ENCODE measurements around the gene AOC3. TPM values are rescaled to one million over a fixed set of nuclear protein-coding genes. Genes with fewer than 3 reads are reported as not detected.

The AOC3 gene
- total RNA-seq, 1 experiment from 2014 or later, result 0.26 TPM

Small RNA genes within 50 kb of the gene (microRNA-seq; reads per million reads assigned to microRNA genes)
- gene MIR6781 (ENCODE audit: unreplicated experiment), result not detected

Other genes with a start within 250 kb of the AOC3 start
- 19.3 and 21.9 TPM in 2 replicates for gene RETREG3, start 241.8 kb upstream of the AOC3 start, total RNA-seq (2014; rRNA removed)
- gene TUBG1, start 241.5 kb upstream of the AOC3 start, total RNA-seq (2014; rRNA removed), result 97.2 and 114 TPM in 2 replicates
- gene TUBG2, start 191.9 kb upstream of the AOC3 start, total RNA-seq (2014; rRNA removed), result 6.0 and 7.1 TPM in 2 replicates
- 20.1 and 27.8 TPM in 2 replicates for gene PLEKHH3, start 174.2 kb upstream of the AOC3 start, total RNA-seq (2014; rRNA removed)
- 0.58 TPM in 1 of 2 replicates, not detected in the other for gene CCR10, start 169.4 kb upstream of the AOC3 start, total RNA-seq (2014; rRNA removed)
- gene CNTNAP1, start 168.7 kb upstream of the AOC3 start, total RNA-seq (2014; rRNA removed), result 4.6 and 6.6 TPM in 2 replicates
- 5.8 and 13.7 TPM in 2 replicates for gene EZH1, start 106.2 kb upstream of the AOC3 start, total RNA-seq (2014; rRNA removed)
- gene RAMP2, start 90.0 kb upstream of the AOC3 start, total RNA-seq (2014; rRNA removed), result not detected in 2 replicates
- gene VPS25, start 77.8 kb upstream of the AOC3 start, total RNA-seq (2014; rRNA removed), result 56.7 and 62.0 TPM in 2 replicates
- 13.0 and 17.4 TPM in 2 replicates for gene WNK4, start 70.6 kb upstream of the AOC3 start, total RNA-seq (2014; rRNA removed)
- 44.6 and 49.6 TPM in 2 replicates for gene COA3, start 52.5 kb upstream of the AOC3 start, total RNA-seq (2014; rRNA removed)
- not detected in 2 replicates for gene CNTD1, start 52.3 kb upstream of the AOC3 start, total RNA-seq (2014; rRNA removed)
- gene BECN1, start 26.9 kb upstream of the AOC3 start, total RNA-seq (2014; rRNA removed), result 84.0 and 93.7 TPM in 2 replicates
- gene PSME3, start 17.8 kb upstream of the AOC3 start, total RNA-seq (2014; rRNA removed), result 107 and 123 TPM in 2 replicates
- gene AOC2, start 6.6 kb upstream of the AOC3 start, total RNA-seq (2014; rRNA removed), result 0.63 and 1.4 TPM in 2 replicates
- gene G6PC1, start 49.6 kb downstream of the AOC3 start, total RNA-seq (2014; rRNA removed), result not detected in 2 replicates
- 32.5 and 34.7 TPM in 2 replicates for gene AARSD1, start 113.3 kb downstream of the AOC3 start, total RNA-seq (2014; rRNA removed)
- 0.52 and 0.55 TPM in 2 replicates for gene PTGES3L, start 128.9 kb downstream of the AOC3 start, total RNA-seq (2014; rRNA removed)
- gene RUNDC1, start 129.4 kb downstream of the AOC3 start, total RNA-seq (2014; rRNA removed), result 9.5 and 15.6 TPM in 2 replicates
- 667 and 784 TPM in 2 replicates for gene RPL27, start 147.2 kb downstream of the AOC3 start, total RNA-seq (2014; rRNA removed)
- gene IFI35, start 155.6 kb downstream of the AOC3 start, total RNA-seq (2014; rRNA removed), result 8.7 and 12.3 TPM in 2 replicates
- 62.4 and 68.1 TPM in 2 replicates for gene VAT1, start 171.2 kb downstream of the AOC3 start, total RNA-seq (2014; rRNA removed)
- gene RND2, start 174.0 kb downstream of the AOC3 start, total RNA-seq (2014; rRNA removed), result 0.12 and 0.29 TPM in 2 replicates